LNCAP (cell line): Measurements from ENCODE around the gene OMP.

Experiments
- TF ChIP-seq, protein P1 (sequence below): fragments of 450-650 bp; IDR thresholded peaks from 2 replicates; pipeline ENCODE4 v1.5.1; 2017; ENCODE audit warnings: mild to moderate bottlenecking

Gene OMP

DNA sequence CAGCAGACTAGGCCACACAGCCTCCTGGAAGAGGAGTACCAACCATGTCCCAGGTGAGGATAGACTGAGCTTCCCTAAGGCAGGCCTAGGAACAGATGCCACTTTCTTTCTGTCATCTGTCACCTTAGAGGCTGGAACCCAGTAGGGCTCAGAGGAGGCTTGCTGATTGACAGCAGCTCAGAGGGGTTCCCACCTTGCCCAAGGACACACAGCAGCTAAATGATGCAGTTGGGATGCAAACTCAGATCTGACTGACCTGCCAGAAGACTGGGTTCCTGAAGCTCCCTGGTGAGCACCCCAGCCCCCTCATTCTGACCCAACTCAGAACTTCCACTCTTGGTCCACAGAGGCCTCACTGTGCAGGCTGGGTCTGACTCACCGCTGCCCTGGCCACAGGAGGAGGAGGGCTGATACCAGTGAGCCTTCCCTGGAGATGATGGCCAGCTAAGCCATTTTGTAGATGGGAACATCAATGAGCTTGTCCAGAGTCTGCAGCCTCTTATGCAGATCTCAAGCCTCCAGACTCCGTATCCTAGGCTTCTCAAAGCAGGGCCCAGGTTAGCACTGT, 21.9 kb upstream of the OMP start:
- TF ChIP-seq, protein P1, sequence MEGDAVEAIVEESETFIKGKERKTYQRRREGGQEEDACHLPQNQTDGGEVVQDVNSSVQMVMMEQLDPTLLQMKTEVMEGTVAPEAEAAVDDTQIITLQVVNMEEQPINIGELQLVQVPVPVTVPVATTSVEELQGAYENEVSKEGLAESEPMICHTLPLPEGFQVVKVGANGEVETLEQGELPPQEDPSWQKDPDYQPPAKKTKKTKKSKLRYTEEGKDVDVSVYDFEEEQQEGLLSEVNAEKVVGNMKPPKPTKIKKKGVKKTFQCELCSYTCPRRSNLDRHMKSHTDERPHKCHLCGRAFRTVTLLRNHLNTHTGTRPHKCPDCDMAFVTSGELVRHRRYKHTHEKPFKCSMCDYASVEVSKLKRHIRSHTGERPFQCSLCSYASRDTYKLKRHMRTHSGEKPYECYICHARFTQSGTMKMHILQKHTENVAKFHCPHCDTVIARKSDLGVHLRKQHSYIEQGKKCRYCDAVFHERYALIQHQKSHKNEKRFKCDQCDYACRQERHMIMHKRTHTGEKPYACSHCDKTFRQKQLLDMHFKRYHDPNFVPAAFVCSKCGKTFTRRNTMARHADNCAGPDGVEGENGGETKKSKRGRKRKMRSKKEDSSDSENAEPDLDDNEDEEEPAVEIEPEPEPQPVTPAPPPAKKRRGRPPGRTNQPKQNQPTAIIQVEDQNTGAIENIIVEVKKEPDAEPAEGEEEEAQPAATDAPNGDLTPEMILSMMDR = no peak

DNA sequence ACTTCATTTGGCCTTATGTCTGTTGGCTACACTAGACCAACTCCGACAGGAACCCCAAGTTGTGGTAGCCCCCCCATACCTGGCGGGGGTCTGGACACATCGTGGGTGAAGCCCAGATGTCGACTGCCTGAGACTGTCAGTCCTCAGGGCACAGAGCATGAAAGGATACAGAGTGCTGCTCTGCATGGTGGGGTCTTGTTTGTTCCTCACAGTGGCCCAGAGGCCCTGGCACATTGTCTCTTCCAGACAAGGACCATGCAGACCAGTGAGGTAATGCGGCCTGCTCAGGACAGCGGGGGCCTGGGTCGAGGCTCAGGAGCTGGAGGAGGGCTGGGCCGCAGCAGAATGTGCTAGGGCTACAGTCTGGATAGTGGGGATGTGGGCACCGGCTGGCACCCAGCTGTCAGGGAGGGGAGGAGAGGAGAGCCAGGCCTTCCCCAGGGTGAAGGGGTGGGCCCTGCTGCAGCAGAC, 21.2 kb upstream of the OMP start:
- TF ChIP-seq, protein P1 = no peak

DNA sequence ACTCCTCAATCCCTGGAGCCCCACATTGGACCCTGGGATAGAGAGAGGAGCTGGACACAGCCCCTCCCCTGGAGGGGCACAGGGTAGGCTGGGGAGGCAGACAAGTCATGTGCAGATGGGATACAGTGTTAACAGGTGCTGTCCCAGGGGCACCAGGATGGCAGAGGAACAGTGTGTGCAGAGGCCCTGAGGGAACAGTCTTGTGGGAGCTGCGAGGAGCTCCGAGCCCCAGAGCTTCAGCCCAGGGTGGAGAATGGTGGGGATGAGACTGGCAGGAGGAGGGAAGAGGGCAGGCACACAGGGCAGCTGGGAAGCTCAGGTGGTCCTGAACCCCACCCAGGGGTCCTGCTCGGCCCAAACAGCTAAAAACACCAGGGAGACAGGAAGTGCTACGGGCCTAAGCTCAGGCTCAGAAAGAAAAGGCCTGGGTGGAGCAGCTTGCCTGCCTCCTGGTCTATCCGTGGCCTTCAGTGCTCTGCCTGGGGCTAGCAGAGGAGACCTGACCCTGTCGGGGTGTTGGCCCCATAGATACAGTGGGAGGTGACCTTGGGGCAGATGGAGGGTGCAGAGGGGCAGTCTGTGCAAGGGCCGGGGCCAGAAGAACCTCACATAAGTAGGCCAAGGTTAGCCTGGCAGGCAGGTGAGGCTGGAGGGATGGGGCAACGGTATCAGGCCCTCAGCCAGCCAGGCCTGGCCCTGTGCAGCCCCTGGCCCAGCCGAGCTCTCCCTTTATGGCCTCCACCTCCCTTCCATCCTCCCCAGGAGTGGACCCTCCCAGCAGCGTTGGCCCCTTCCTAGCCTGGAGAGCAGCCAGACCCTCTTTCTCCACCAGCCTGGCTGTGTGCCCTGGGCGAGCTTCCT, 20.4 kb upstream of the OMP start:
- TF ChIP-seq, protein P1 = no peak

DNA sequence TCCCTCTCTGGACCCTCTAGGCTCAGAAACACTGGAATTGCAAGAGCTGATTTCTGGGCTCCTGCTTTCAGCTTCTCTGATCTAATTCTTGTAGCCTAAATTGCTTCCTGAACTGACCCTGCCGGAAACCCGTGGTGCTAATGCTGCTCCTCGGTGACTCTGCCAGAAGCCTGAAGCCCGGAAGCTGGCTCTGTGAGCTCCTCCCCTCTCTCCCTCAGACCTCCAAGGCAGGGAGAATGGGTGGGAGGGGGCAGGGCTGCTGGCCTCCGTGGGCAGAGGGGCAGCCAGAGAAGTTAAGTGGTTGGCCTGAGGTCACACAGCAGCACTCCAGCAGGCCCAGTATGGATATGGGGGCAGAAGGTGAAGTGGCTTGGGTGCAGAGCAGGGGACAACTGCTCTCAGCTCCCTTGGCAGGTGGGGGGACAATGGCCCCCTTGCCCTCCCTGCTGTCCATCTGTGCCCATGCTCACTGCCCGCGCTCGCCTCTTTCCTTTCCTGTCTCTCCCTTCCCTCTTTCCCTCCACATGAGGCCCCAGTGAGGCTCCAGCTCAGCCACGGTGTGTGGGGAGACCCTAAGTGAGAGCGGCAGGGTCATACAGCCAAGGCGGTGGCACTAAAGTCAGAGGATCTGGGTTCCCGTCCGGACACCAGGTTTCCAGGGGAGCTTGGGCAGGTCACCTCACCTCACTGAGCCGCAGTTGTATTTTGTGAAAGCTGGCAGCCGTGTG, 19.6 kb upstream of the OMP start:
- TF ChIP-seq, protein P1 = no peak

DNA sequence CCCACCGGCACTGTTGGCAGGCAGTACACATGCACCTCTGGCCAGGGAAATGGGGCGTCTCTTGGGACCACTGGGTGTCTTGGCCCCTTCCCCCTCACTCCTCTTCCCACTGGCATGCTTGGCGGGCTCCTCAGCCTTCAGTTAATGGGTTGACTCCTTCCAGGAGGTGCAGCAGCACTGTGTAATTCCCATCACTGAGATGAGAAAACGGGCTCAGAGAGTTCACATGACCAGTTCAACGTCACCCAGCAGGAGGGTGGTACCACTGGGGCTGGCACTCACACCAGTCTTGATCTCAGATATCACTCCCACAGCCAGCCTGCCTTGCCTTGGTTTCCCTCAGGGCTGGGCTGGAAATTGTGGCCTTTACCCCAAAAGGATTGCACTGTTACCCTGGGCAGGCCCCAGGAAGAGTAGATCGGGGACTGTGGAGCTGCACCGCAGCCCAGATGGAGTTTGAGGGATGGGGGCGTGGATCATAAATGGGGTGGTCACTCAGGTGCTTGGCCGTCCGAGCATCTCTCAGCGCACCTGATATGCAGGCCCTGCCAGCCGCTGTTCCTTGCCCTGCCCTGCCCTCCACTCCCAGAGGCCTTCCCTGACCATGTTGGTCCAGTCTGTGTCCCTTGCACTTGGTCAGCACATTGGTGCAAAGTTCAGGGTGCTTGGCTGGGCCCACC, 18.9 kb upstream of the OMP start:
- TF ChIP-seq, protein P1 = no peak

DNA sequence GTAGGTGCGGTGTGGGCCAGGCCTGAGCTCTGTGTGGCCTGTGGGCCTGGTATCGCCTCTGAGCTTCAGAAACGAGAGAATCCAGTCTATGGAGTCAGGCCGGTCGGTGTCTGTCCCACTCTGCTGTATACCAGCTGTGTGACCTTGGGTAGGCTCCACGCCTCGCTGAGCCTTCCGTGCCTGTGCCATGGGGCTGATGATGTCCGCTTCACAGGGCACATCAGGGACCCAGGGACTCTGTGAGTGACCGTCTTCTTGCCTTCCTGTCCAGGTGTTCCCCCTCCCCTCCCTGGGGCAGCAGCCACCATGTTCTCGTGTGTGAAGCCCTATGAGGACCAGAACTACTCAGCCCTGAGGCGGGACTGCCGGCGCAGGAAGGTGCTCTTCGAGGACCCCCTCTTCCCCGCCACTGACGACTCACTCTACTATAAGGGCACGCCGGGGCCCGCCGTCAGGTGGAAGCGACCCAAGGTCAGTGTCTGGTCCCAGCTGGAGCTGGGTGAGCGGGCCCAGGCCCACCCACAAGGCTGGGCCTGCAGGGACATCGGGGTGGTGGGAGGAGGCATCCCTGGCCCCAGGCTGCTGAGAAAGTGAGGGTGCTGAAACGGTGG, 18.0 kb upstream of the OMP start:
- TF ChIP-seq, protein P1 = no peak

DNA sequence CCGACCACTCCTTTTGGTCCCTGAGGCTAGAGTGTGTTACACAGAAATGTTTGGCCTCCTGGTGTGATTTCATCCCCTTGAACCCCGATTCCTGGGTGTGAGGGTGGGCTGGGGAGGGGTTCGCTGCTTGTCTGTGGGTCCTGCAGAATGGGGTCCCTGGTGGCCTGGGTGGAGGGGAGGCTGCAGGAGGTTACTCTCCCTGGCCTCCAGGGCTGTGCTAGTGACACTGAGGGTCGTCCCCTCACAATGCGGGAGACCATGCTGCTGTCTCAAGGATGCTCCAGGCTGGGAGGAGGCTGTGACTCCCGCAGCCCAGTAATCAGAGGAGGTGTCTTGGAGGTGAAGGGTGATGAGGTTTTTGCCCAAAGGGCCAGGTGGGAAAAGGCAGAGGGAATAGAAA, 17.0 kb upstream of the OMP start:
- TF ChIP-seq, protein P1 = no peak
